Small intestine (tissue), 16 donors: Measurements from ENCODE around the gene ZMYM2. TPM values are rescaled to one million over a fixed set of nuclear protein-coding genes. Genes with fewer than 3 reads are reported as not detected.

ENCODE experiments used
- DNase-seq, 2 donors: peaks; one replicate each; pipeline versions ENCODE4 v3.0.0 to v3.0.0-alpha.2; 2013
- FAIRE-seq: peaks from 2 replicates; lab custom pipeline; 2012; peaks lifted over from hg19 to GRCh38; lab: Jason Lieb, UNC
- H3K27ac ChIP-seq, 3 donors: one replicate each; pipeline ENCODE4 v1.5.1; 2013; ENCODE audit warnings: low read length in 2 of 3, mild to moderate bottlenecking in 2 of 3, control low read depth in 1 of 3, inconsistent platforms in 1 of 3, low read depth in 1 of 3, moderate library complexity in 1 of 3
- H3K27me3 ChIP-seq, 3 donors: one replicate each; pipeline ENCODE4 v1.6.1; 2013; ENCODE audit warnings: low read length in 3 of 3, inconsistent platforms in 1 of 3; ENCODE audit not compliant: control insufficient read depth in 3 of 3, insufficient read depth in 3 of 3
- H3K36me3 ChIP-seq, 3 donors: one replicate each; pipeline ENCODE4 v1.6.1; 2013; ENCODE audit warnings: low read length in 3 of 3, inconsistent platforms in 1 of 3, low read depth in 1 of 3, mild to moderate bottlenecking in 1 of 3, moderate library complexity in 1 of 3; ENCODE audit not compliant: control insufficient read depth in 3 of 3, insufficient read depth in 2 of 3
- H3K4me1 ChIP-seq, 3 donors: one replicate each; pipeline ENCODE4 v1.6.1; 2013; ENCODE audit warnings: low read length in 2 of 3, inconsistent platforms in 1 of 3, low read depth in 1 of 3, mild to moderate bottlenecking in 1 of 3, moderate library complexity in 1 of 3; ENCODE audit not compliant: control insufficient read depth in 3 of 3, insufficient read depth in 2 of 3
- H3K4me3 ChIP-seq, 3 donors: one replicate each; pipeline ENCODE4 v1.5.1; 2013; ENCODE audit warnings: low read length in 3 of 3, control low read depth in 1 of 3, inconsistent platforms in 1 of 3, low read depth in 1 of 3, mild to moderate bottlenecking in 1 of 3, moderate library complexity in 1 of 3
- H3K9me3 ChIP-seq, 2 donors: one replicate each; pipeline ENCODE4 v1.6.1; 2013; ENCODE audit warnings: low read depth in 1 of 2, low read length in 1 of 2; ENCODE audit not compliant: control insufficient read depth in 2 of 2, insufficient read depth in 1 of 2
- WGBS, 3 donors: extraction: QIAGEN DNeasy Blood & Tissue Kit; methylation state at CpG; one replicate each; pipeline ENCODE4 v1.1.7; 2013; 5-methylcytosine and 5-hydroxymethylcytosine counted together
- long read RNA-seq, 10 donors: transcript quantifications; one replicate each; lab custom pipeline, GENCODE V29; 2026
- polyA plus RNA-seq, 4 donors: library from polyadenylated mRNA; stranded (reverse) in 3 of 4; unstranded in 1 of 4; fragments of 200-250 nt in 3 of 4; fragments of 120-200 nt in 1 of 4; gene quantifications; one replicate each; pipeline versions ENCODE4 v1.2.1 to v1.2.3, GENCODE V29; 2013
- donor health status: healthy with polysubstance abuse.
- donor health status: control.
- donor health status: control.
- donor health status: Bipolar disorder and iron deficiency.
- donor health status: healthy.

ZMYM2 gene
- polyA plus RNA-seq: 10 to 100 TPM; 13.2 to 52.3 (median 17.9) TPM
- long read RNA-seq, donor 1, partial matches to known transcripts: 13 of 13 reads
- long read RNA-seq, donor 1, other reads (novel, unspliced or antisense): 0 of 13 reads
- long read RNA-seq, donor 2: 0 reads
- long read RNA-seq, donor 3, partial matches to known transcripts: 26 of 27 reads
- long read RNA-seq, donor 3, other reads (novel, unspliced or antisense): 0 of 27 reads
- long read RNA-seq, donor 4: 0 reads
- long read RNA-seq, donor 5: 0 reads
- long read RNA-seq, donor 6: 0 reads
- long read RNA-seq, donor 7: 0 reads
- long read RNA-seq, donor 8: 0 reads
- long read RNA-seq, donor 9, partial matches to known transcripts: 9 of 9 reads
- long read RNA-seq, donor 9, other reads (novel, unspliced or antisense): 0 of 9 reads
- long read RNA-seq, donor 10, partial matches to known transcripts: 7 of 7 reads
- long read RNA-seq, donor 10, other reads (novel, unspliced or antisense): 0 of 7 reads

- FAIRE-seq (no peak), DNase-seq (peak; percentile 98 to 99)
- peaks cover 0 to 5% (median 0%) of the 10 kb centered on the region in 3 donors for H3K36me3 ChIP-seq
- H3K4me1 ChIP-seq: peaks cover 0 to 2% (median 0%) of the 10 kb centered on the region in 3 donors
- H3K4me3 ChIP-seq: peak within 1 kb of the TSS; percentile 67 to 99 (median 97)
- H3K27ac ChIP-seq: peak within 1 kb of the TSS; percentile 96 to 99 (median 99)
- no peaks in the 10 kb centered on the region for H3K9me3 ChIP-seq
- H3K27me3 ChIP-seq: no peaks in the 10 kb centered on the region
- 0 to 1% (median 0%) methylated on average over 69 to 112 of the region's 112 CpGs for WGBS, 3 donors
Observed at GRCh38 chr13:19958155-19959111, at the start of gene ZMYM2. TSS of gene ZMYM2 (plus strand) at chr13:19958727. CDS start at chr13:19993073, 34,346 bp downstream.

DNA sequence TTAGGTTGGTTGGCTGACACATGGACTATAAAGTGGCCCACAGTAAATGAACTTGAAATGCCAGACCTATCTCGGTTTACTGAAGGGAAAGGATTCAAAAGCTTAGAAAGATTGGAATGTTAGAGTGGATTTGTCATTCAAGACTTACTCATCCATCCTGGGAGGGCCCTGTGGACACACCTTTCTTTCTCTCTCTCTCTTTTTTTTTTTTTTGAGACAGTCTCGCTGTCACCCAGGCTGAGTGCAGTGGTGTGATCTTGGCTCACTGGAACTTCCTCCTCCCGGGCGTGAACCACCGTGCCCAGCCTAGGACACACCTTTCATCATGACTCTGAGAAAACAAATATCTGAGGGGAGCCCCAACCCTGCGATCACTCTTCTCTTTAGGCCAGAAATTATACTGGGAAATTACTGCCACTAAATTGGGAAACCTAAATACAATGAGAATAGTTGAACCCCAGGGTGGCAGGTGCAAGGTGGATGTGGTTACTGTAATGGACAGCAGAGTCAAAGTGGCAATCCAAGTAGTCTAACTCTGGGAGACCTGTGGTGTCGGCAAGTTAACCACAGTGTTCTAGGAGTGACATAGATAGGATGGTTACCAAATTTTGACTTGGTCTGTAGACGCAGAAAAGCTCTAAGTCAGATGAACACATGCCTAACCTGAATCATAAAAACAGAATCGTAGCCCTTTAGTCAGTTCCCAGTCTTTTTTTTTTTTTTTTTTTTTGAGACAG lies 48.0 kb upstream of the ZMYM2 start:
- WGBS, 3 donors: 48 to 73% (median 52%) methylated on average over 9 of the region's 9 CpGs

GRCh38 chr13:19927117-19927748 lies 31.3 kb upstream of the ZMYM2 start:
- FAIRE-seq (peak; percentile 10), DNase-seq (peak; percentile 4 to 40)
- Histone ChIP-seq H3K4me1 (no peaks in the 10 kb centered on the region), H3K27ac (no peak overlapping the region), H3K4me3 (no peak overlapping the region), H3K9me3 (no peaks in the 10 kb centered on the region), H3K27me3 (no peaks in the 10 kb centered on the region), H3K36me3 (no peaks in the 10 kb centered on the region)
- 21 to 35% (median 23%) methylated on average over 4 of the region's 4 CpGs for WGBS, 3 donors

More for the DNA sequence above, 48.0 kb upstream of the ZMYM2 start:
- no peak overlapping the region for H3K4me3 ChIP-seq
- H3K4me1 ChIP-seq: no peaks in the 10 kb centered on the region
- FAIRE-seq (no peak), DNase-seq (peak in 1 of 2 donors; percentile 21)
- H3K36me3 ChIP-seq: no peaks in the 10 kb centered on the region
- no peaks in the 10 kb centered on the region for H3K9me3 ChIP-seq
- peaks cover 0 to 2% (median 0%) of the 10 kb centered on the region in 3 donors for H3K27me3 ChIP-seq
- no peak overlapping the region for H3K27ac ChIP-seq

GRCh38 chr13:19940106-19940505 lies 18.4 kb upstream of the ZMYM2 start:
- Histone ChIP-seq H3K27me3 (no peaks in the 10 kb centered on the region), H3K4me3 (no peak overlapping the region), H3K36me3 (no peaks in the 10 kb centered on the region), H3K4me1 (no peaks in the 10 kb centered on the region), H3K9me3 (no peaks in the 10 kb centered on the region), H3K27ac (no peak overlapping the region)
- 50 to 93% (median 52%) methylated on average over 1 of the region's 1 CpG for WGBS, 3 donors
- FAIRE-seq (no peak), DNase-seq (no peak)

DNA sequence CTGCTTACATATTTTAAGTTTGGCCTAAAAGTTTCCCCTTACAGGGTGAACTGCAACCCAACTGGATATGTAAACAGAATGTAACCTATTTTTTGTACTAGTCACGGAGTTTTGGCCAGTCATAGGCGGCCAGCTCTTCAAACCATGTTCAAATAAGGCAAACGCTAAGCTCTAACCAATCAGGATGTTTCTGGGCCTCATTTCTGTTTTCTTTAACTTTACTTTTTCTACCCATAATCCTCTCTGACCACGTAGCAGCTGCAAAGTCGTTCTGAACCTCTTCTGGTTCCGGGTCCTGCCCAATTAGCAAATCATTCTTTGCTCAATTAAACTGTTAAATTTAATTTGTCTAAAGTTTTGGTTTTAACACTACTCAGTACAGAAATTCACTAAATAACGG lies 8.2 kb upstream of the ZMYM2 start:
- DNase-seq (no peak), FAIRE-seq (no peak)
- Histone ChIP-seq H3K27me3 (no peaks in the 10 kb centered on the region), H3K4me1 (no peaks in the 10 kb centered on the region), H3K27ac (no peak overlapping the region), H3K4me3 (no peak overlapping the region), H3K36me3 (no peaks in the 10 kb centered on the region), H3K9me3 (no peaks in the 10 kb centered on the region)
- 72 to 81% (median 73%) methylated on average over 7 of the region's 7 CpGs for WGBS, 3 donors

- DNase-seq: no peak
- FAIRE-seq: no peak
- H3K27ac ChIP-seq: no peak overlapping the region
- no peaks in the 10 kb centered on the region for H3K36me3 ChIP-seq
- H3K27me3 ChIP-seq: no peaks in the 10 kb centered on the region
- no peaks in the 10 kb centered on the region for H3K9me3 ChIP-seq
- H3K4me1 ChIP-seq: no peaks in the 10 kb centered on the region
- H3K4me3 ChIP-seq: no peak overlapping the region
Observed at GRCh38 chr13:19952850-19953249, 5.7 kb upstream of the ZMYM2 start.

DNA sequence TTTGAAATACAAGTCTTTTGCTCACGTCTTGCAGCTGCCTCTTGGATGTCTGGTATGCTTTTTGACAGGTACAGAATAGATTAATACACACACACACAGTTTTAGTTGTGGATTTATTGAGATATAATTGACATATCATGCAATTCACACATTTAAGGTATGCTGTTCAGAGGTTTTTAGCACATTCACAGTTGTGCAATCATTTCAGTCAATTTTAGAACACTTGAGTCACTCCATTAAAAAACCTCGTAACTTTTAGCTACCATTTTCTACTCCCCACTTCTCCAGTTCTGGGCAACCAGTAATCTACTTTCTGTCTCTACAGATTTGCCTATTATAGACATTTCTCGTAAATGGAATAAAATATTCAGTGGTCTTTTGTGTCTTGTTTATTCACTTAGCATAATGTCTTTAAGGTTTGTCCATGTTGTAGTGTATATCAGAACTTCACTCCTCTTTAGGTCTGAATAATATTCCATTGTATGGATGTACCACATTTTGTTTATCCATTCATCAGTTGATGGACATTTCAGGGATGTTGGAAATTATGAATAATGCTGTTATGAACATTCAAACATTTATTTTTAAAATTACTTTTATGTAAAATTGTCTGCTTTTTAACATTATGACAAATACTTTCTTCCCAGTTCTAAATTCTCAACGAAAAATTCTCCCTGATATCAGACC lies 2.5 kb upstream of the ZMYM2 start:
- no peaks in the 10 kb centered on the region for H3K36me3 ChIP-seq
- peaks cover 0 to 2% (median 0%) of the 10 kb centered on the region in 3 donors for H3K4me1 ChIP-seq
- no peaks in the 10 kb centered on the region for H3K27me3 ChIP-seq
- DNase-seq (no peak), FAIRE-seq (no peak)
- no peak overlapping the region for H3K27ac ChIP-seq
- H3K4me3 ChIP-seq: no peak overlapping the region
- WGBS, 3 donors: 90 to 94% (median 91%) methylated on average over 4 of the region's 4 CpGs
- no peaks in the 10 kb centered on the region for H3K9me3 ChIP-seq
